Measurements from ENCODE around the gene IKZF1.

Gene IKZF1

GRCh38 chr7:50431722-50432305 is 127.3 kb downstream of the IKZF1 start:
- no peak overlapping the region for H3K4me3 ChIP-seq (ENCODE audit: low read depth, low read length)
- H3K27me3 ChIP-seq (ENCODE audit: control insufficient read depth, insufficient read depth, low read length), result no peaks in the 10 kb centered on the region
- no peaks in the 10 kb centered on the region for H3K9me3 ChIP-seq (ENCODE audit: control insufficient read depth, insufficient read depth, low read length)
- H3K36me3 ChIP-seq (ENCODE audit: control insufficient read depth, insufficient read depth, low read length), result no peaks in the 10 kb centered on the region
- no peak overlapping the region for H3K9ac ChIP-seq (ENCODE audit: low read depth, low read length)
- peaks cover 2% of the 10 kb centered on the region for H3K4me1 ChIP-seq (ENCODE audit: control insufficient read depth, insufficient read depth, low read length)

- H3K9ac ChIP-seq (ENCODE audit: low read depth, low read length), result no peak overlapping the region
- no peak overlapping the region for H3K4me3 ChIP-seq (ENCODE audit: low read depth, low read length)
- H3K36me3 ChIP-seq (ENCODE audit: control insufficient read depth, insufficient read depth, low read length), result no peaks in the 10 kb centered on the region
- H3K4me1 ChIP-seq (ENCODE audit: control insufficient read depth, insufficient read depth, low read length), result peaks cover 2% of the 10 kb centered on the region
- no peaks in the 10 kb centered on the region for H3K27me3 ChIP-seq (ENCODE audit: control insufficient read depth, insufficient read depth, low read length)
- H3K9me3 ChIP-seq (ENCODE audit: control insufficient read depth, insufficient read depth, low read length), result no peaks in the 10 kb centered on the region
Observed at GRCh38 chr7:50436133-50436806, 131.8 kb downstream of the IKZF1 start.

GRCh38 chr7:50446542-50446960 is 142.0 kb downstream of the IKZF1 start:
- Histone ChIP-seq H3K4me1 (ENCODE audit: control insufficient read depth, insufficient read depth, low read length) (peaks cover 7% of the 10 kb centered on the region), H3K36me3 (ENCODE audit: control insufficient read depth, insufficient read depth, low read length) (peaks cover 12% of the 10 kb centered on the region), H3K9me3 (ENCODE audit: control insufficient read depth, insufficient read depth, low read length) (no peaks in the 10 kb centered on the region), H3K9ac (ENCODE audit: low read depth, low read length) (no peak overlapping the region), H3K4me3 (ENCODE audit: low read depth, low read length) (no peak overlapping the region), H3K27me3 (ENCODE audit: control insufficient read depth, insufficient read depth, low read length) (peaks cover 5% of the 10 kb centered on the region)

GRCh38 chr7:50448823-50449222 is 144.3 kb downstream of the IKZF1 start:
- Histone ChIP-seq H3K9me3 (ENCODE audit: control insufficient read depth, insufficient read depth, low read length) (no peaks in the 10 kb centered on the region), H3K36me3 (ENCODE audit: control insufficient read depth, insufficient read depth, low read length) (peaks cover 12% of the 10 kb centered on the region), H3K27me3 (ENCODE audit: control insufficient read depth, insufficient read depth, low read length) (peaks cover 5% of the 10 kb centered on the region), H3K4me3 (ENCODE audit: low read depth, low read length) (no peak overlapping the region), H3K4me1 (ENCODE audit: control insufficient read depth, insufficient read depth, low read length) (peaks cover 7% of the 10 kb centered on the region), H3K9ac (ENCODE audit: low read depth, low read length) (no peak overlapping the region)

GRCh38 chr7:50449501-50449880 is 145.0 kb downstream of the IKZF1 start:
- peaks cover 7% of the 10 kb centered on the region for H3K4me1 ChIP-seq (ENCODE audit: control insufficient read depth, insufficient read depth, low read length)
- peak overlapping the region; percentile 62 for H3K4me3 ChIP-seq (ENCODE audit: low read depth, low read length)
- H3K9me3 ChIP-seq (ENCODE audit: control insufficient read depth, insufficient read depth, low read length), result no peaks in the 10 kb centered on the region
- no peak overlapping the region for H3K9ac ChIP-seq (ENCODE audit: low read depth, low read length)
- peaks cover 12% of the 10 kb centered on the region for H3K36me3 ChIP-seq (ENCODE audit: control insufficient read depth, insufficient read depth, low read length)
- H3K27me3 ChIP-seq (ENCODE audit: control insufficient read depth, insufficient read depth, low read length), result peaks cover 5% of the 10 kb centered on the region

GRCh38 chr7:50449881-50450589 is 145.5 kb downstream of the IKZF1 start, which contains the start of gene FIGNL1:
TSS of gene FIGNL1 (minus strand) at chr7:50450350. CDS start at chr7:50447287, 3,063 bp downstream.
- H3K9me3 ChIP-seq (ENCODE audit: control insufficient read depth, insufficient read depth, low read length), result no peaks in the 10 kb centered on the region
- H3K9ac ChIP-seq (ENCODE audit: low read depth, low read length), result peak within 1 kb of the TSS; percentile 60
- H3K36me3 ChIP-seq (ENCODE audit: control insufficient read depth, insufficient read depth, low read length), result peaks cover 12% of the 10 kb centered on the region
- H3K27me3 ChIP-seq (ENCODE audit: control insufficient read depth, insufficient read depth, low read length), result peaks cover 5% of the 10 kb centered on the region
- H3K4me3 ChIP-seq (ENCODE audit: low read depth, low read length), result peak within 1 kb of the TSS; percentile 62
- H3K4me1 ChIP-seq (ENCODE audit: control insufficient read depth, insufficient read depth, low read length), result peaks cover 7% of the 10 kb centered on the region

- H3K27me3 ChIP-seq (ENCODE audit: control insufficient read depth, insufficient read depth, low read length), result peaks cover 5% of the 10 kb centered on the region
- no peak overlapping the region for H3K9ac ChIP-seq (ENCODE audit: low read depth, low read length)
- peaks cover 12% of the 10 kb centered on the region for H3K36me3 ChIP-seq (ENCODE audit: control insufficient read depth, insufficient read depth, low read length)
- no peaks in the 10 kb centered on the region for H3K9me3 ChIP-seq (ENCODE audit: control insufficient read depth, insufficient read depth, low read length)
- H3K4me1 ChIP-seq (ENCODE audit: control insufficient read depth, insufficient read depth, low read length), result peaks cover 7% of the 10 kb centered on the region
- H3K4me3 ChIP-seq (ENCODE audit: low read depth, low read length), result peak overlapping the region; percentile 62
Observed at GRCh38 chr7:50450590-50451032, 146.1 kb downstream of the IKZF1 start.

All from iPS-15b (cell line).